HEK293 (cell line): ENCODE measurements around the gene GSN.

Experiments
- CTCF ChIA-PET: fragments of 350-600 bp; formaldehyde crosslinking; extraction: SDS; loops from one replicate; lab custom pipeline; 2021; ENCODE audit warnings: antibody characterized with exemption; lab: Yijun Ruan, JAX
- POLR2A ChIA-PET: fragments of 300-600 bp; formaldehyde crosslinking; extraction: SDS; loops from one replicate; lab custom pipeline; 2020; ENCODE audit warnings: antibody characterized with exemption, inconsistent platforms; lab: Yijun Ruan, JAX
- H3K27ac ChIP-seq: fragments of 200-500 bp; sonication (Bioruptor generic); 2 replicates; pipeline ENCODE4 v1.5.1; 2014; ENCODE audit warnings: low read depth, low read length, control low read depth, inconsistent platforms; ENCODE audit errors: extremely low read depth
- H3K36me3 ChIP-seq, 2 experiments: fragments of 200-500 bp in 1 of 2; sonication (Bioruptor generic) in 1 of 2; 1 replicate in 1 of 2; 2 replicates in 1 of 2; pipeline ENCODE4 v1.5.1; 2014 to 2017; ENCODE audit warnings: inconsistent platforms in 2 of 2, low read length in 2 of 2; ENCODE audit not compliant: control insufficient read depth in 2 of 2, insufficient read depth in 1 of 2
- H3K4me1 ChIP-seq: fragments of 200-500 bp; sonication (Bioruptor generic); 2 replicates; pipeline ENCODE4 v1.5.1; 2014; ENCODE audit warnings: mild to moderate bottlenecking, low read length, inconsistent platforms; ENCODE audit not compliant: control insufficient read depth, insufficient read depth
- H3K4me3 ChIP-seq: 2 replicates; pipeline ENCODE4 v1.5.1; 2011; ENCODE audit warnings: low read depth, mild to moderate bottlenecking, control low read depth, low read length, moderate library complexity
- H3K9me3 ChIP-seq: fragments of 200-500 bp; sonication (Bioruptor generic); 2 replicates; pipeline ENCODE4 v1.5.1; 2014; ENCODE audit warnings: low read depth, low read length, inconsistent platforms; ENCODE audit not compliant: control insufficient read depth, insufficient read depth
- GFI1B ChIP-seq: fragments of 450-650 bp; formaldehyde crosslinking; IDR thresholded peaks from 2 replicates; pipeline ENCODE4 v1.5.1; 2016; ENCODE audit warnings: missing biosample characterization, missing genetic modification characterization
- GLIS2 ChIP-seq: fragments of 450-650 bp; formaldehyde crosslinking; IDR thresholded peaks from 2 replicates; pipeline ENCODE4 v1.5.1; 2016; ENCODE audit warnings: missing biosample characterization, missing genetic modification characterization
- HIC1 ChIP-seq: fragments of 450-650 bp; formaldehyde crosslinking; IDR thresholded peaks from 2 replicates; pipeline ENCODE4 v1.5.1; 2016; ENCODE audit warnings: missing biosample characterization, missing genetic modification characterization
- OSR2 ChIP-seq: fragments of 450-650 bp; formaldehyde crosslinking; IDR thresholded peaks from 2 replicates; pipeline ENCODE4 v1.5.1; 2016; ENCODE audit warnings: missing biosample characterization, missing genetic modification characterization
- PRDM10 ChIP-seq: fragments of 450-650 bp; formaldehyde crosslinking; IDR thresholded peaks from 2 replicates; pipeline ENCODE4 v1.5.1; 2016; ENCODE audit warnings: missing biosample characterization, missing genetic modification characterization
- PRDM6 ChIP-seq: fragments of 450-650 bp; formaldehyde crosslinking; IDR thresholded peaks from 2 replicates; pipeline ENCODE4 v1.5.1; 2017; ENCODE audit warnings: missing biosample characterization, missing genetic modification characterization
- TCF7L2 ChIP-seq: IDR thresholded peaks from 2 replicates; pipeline ENCODE4 v1.6.1; 2011; ENCODE audit warnings: low read depth, mild to moderate bottlenecking, inconsistent platforms, low read length, moderate library complexity, borderline replicate concordance
- ZBTB10 ChIP-seq: fragments of 450-650 bp; formaldehyde crosslinking; IDR thresholded peaks from 2 replicates; pipeline ENCODE4 v1.5.1; 2016; ENCODE audit warnings: missing biosample characterization, missing genetic modification characterization
- ZFHX2 ChIP-seq: fragments of 450-650 bp; formaldehyde crosslinking; conservative IDR thresholded peaks from 2 replicates; pipeline ENCODE4 v1.5.1; 2016; ENCODE audit warnings: missing biosample characterization, missing genetic modification characterization
- ZFP3 ChIP-seq: fragments of 450-650 bp; formaldehyde crosslinking; IDR thresholded peaks from 2 replicates; pipeline ENCODE4 v1.5.1; 2016; ENCODE audit warnings: low read depth, missing biosample characterization, missing genetic modification characterization
- ZIC2 ChIP-seq: fragments of 450-650 bp; formaldehyde crosslinking; IDR thresholded peaks from 2 replicates; pipeline ENCODE4 v1.5.1; 2016; ENCODE audit warnings: missing biosample characterization, missing genetic modification characterization
- ZNF449 ChIP-seq: fragments of 450-650 bp; formaldehyde crosslinking; IDR thresholded peaks from 2 replicates; pipeline ENCODE4 v1.5.1; 2017; ENCODE audit warnings: missing biosample characterization, mild to moderate bottlenecking, missing genetic modification characterization, moderate library complexity
- ZNF514 ChIP-seq: fragments of 450-650 bp; formaldehyde crosslinking; IDR thresholded peaks from 2 replicates; pipeline ENCODE4 v1.5.1; 2016; ENCODE audit warnings: missing biosample characterization, missing genetic modification characterization
- ZNF639 ChIP-seq: fragments of 450-650 bp; formaldehyde crosslinking; IDR thresholded peaks from 2 replicates; pipeline ENCODE4 v1.5.1; 2016; ENCODE audit warnings: missing biosample characterization, missing genetic modification characterization
- ZNF701 ChIP-seq: fragments of 450-650 bp; formaldehyde crosslinking; IDR thresholded peaks from 2 replicates; pipeline ENCODE4 v1.5.1; 2016; ENCODE audit warnings: missing biosample characterization, missing genetic modification characterization
- ZNF777 ChIP-seq: fragments of 450-650 bp; formaldehyde crosslinking; IDR thresholded peaks from 2 replicates; pipeline ENCODE4 v1.5.1; 2017; ENCODE audit warnings: missing biosample characterization, missing genetic modification characterization, borderline replicate concordance

The GSN gene

GRCh38 chr9:121360601-121361374 is 92.8 kb downstream of the GSN start (continued):
- TF ChIP-seq ZBTB10 (tag by site-specific recombination) (no peak), ZNF514 (tag by site-specific recombination) (no peak), ZNF639 (tag by site-specific recombination) (no peak), ZIC2 (tag by site-specific recombination) (no peak), ZNF701 (tag by site-specific recombination) (no peak), ZFP3 (tag by site-specific recombination) (no peak), GLIS2 (tag by site-specific recombination) (no peak), ZNF777 (no peak)

GRCh38 chr9:121362813-121363621 is 95.1 kb downstream of the GSN start:
- CTCF ChIA-PET: interaction anchor here (0.6 to 2.5 kb wide), 8 partner anchors 12 to 140 kb away, joined by 3 to 18 read pairs (median 4); no protein-coding TSS in a partner anchor
- peaks cover 7% of the 10 kb centered on the region for H3K4me1 ChIP-seq
- no peak for TF ChIP-seq ZNF449 (tag by site-specific recombination)
- TF ChIP-seq TCF7L2: no peak
- no peak for TF ChIP-seq ZFHX2 (tag by site-specific recombination)
- TF ChIP-seq GFI1B: peak; percentile 54; the same call in 1 of the 2 replicates
- TF ChIP-seq PRDM6 (tag by site-specific recombination): peak; percentile 92
- peak; percentile 45; the same call in 1 of the 2 replicates for TF ChIP-seq OSR2 (tag by site-specific recombination)
- peak; percentile 18; the same call in 1 of the 2 replicates for TF ChIP-seq HIC1
- TF ChIP-seq PRDM10 (tag by site-specific recombination): no peak
- TF ChIP-seq ZBTB10 (tag by site-specific recombination): no peak

More at GRCh38 chr9:121362813-121363621, 95.1 kb downstream of the GSN start:
- Histone ChIP-seq H3K9me3 (no peaks in the 10 kb centered on the region), H3K4me3 (no peak overlapping the region), H3K36me3 (no peaks in the 10 kb centered on the region), H3K27ac (no peak overlapping the region)
- POLR2A ChIA-PET: no interaction called here
